H9 (cell line): ENCODE results near the gene TMOD3. TPM values are rescaled to one million over a fixed set of nuclear protein-coding genes. Genes with fewer than 3 reads are reported as not detected.

Experiments used
- DNase-seq: peaks from one replicate; pipeline ENCODE4 v3.0.0-alpha.2; 2017
- H2AFZ ChIP-seq: one replicate; pipeline ENCODE4 v1.6.1; 2013; ENCODE audit warnings: mild to moderate bottlenecking, low read length, control low read depth, moderate library complexity
- H2AK5ac ChIP-seq: 2 replicates; pipeline ENCODE4 v1.6.1; 2013; ENCODE audit warnings: low read length, control low read depth, mixed read lengths; ENCODE audit not compliant: insufficient read length
- H2BK120ac ChIP-seq: one replicate; pipeline ENCODE4 v1.6.1; 2013; ENCODE audit warnings: low read depth, mild to moderate bottlenecking, low read length, control low read depth, inconsistent platforms; ENCODE audit not compliant: poor library complexity, severe bottlenecking
- H2BK12ac ChIP-seq: 2 replicates; pipeline ENCODE4 v1.6.1; 2013; ENCODE audit warnings: low read length, control low read depth, mixed read lengths, low read depth; ENCODE audit not compliant: insufficient read length
- H2BK15ac ChIP-seq: 2 replicates; pipeline ENCODE4 v1.6.1; 2013; ENCODE audit warnings: low read depth, low read length, control low read depth
- H2BK20ac ChIP-seq: one replicate; pipeline ENCODE4 v1.6.1; 2013; ENCODE audit warnings: low read depth, mild to moderate bottlenecking, low read length, control low read depth, inconsistent platforms; ENCODE audit not compliant: poor library complexity, severe bottlenecking
- H2BK5ac ChIP-seq: 2 replicates; pipeline ENCODE4 v1.6.1; 2013; ENCODE audit warnings: low read length, control low read depth, mixed read lengths; ENCODE audit not compliant: insufficient read length
- H3K14ac ChIP-seq: 2 replicates; pipeline ENCODE4 v1.6.1; 2013; ENCODE audit warnings: low read length, control low read depth; ENCODE audit not compliant: insufficient read depth
- H3K18ac ChIP-seq: 2 replicates; pipeline ENCODE4 v1.6.1; 2013; ENCODE audit warnings: low read depth, mild to moderate bottlenecking, mixed read lengths, low read length, control low read depth; ENCODE audit not compliant: insufficient read length
- H3K23ac ChIP-seq: 2 replicates; pipeline ENCODE4 v1.6.1; 2013; ENCODE audit warnings: low read length, control low read depth, mixed read lengths, low read depth; ENCODE audit not compliant: insufficient read length
- H3K23me2 ChIP-seq: 2 replicates; pipeline ENCODE4 v1.6.1; 2013; ENCODE audit warnings: low read depth, mild to moderate bottlenecking, mixed read lengths, low read length, control low read depth; ENCODE audit not compliant: insufficient read length, poor library complexity, severe bottlenecking
- H3K27ac ChIP-seq: 2 replicates; pipeline ENCODE4 v1.5.1; 2013; ENCODE audit warnings: low read length, control low read depth, mixed read lengths, low read depth; ENCODE audit not compliant: insufficient read length
- H3K27me3 ChIP-seq: 2 replicates; pipeline ENCODE4 v1.6.1; 2013; ENCODE audit warnings: low read length, control low read depth, inconsistent platforms; ENCODE audit not compliant: insufficient read depth
- H3K4ac ChIP-seq: 2 replicates; pipeline ENCODE4 v1.6.1; 2013; ENCODE audit warnings: low read depth, mild to moderate bottlenecking, control low read depth, inconsistent platforms, low read length, moderate library complexity
- H3K4me1 ChIP-seq: 2 replicates; pipeline ENCODE4 v1.6.1; 2013; ENCODE audit warnings: low read length, control low read depth, inconsistent platforms; ENCODE audit not compliant: insufficient read depth
- H3K4me2 ChIP-seq: 2 replicates; pipeline ENCODE4 v1.6.1; 2013; ENCODE audit warnings: low read length, control low read depth, mixed read lengths; ENCODE audit not compliant: insufficient read length, insufficient read depth
- H3K56ac ChIP-seq: 2 replicates; pipeline ENCODE4 v1.6.1; 2013; ENCODE audit warnings: low read depth, mild to moderate bottlenecking, mixed read lengths, low read length, control low read depth; ENCODE audit not compliant: insufficient read length
- H3K79me1 ChIP-seq: 2 replicates; pipeline ENCODE4 v1.6.1; 2013; ENCODE audit warnings: low read depth, mild to moderate bottlenecking, moderate library complexity, low read length, control low read depth, inconsistent platforms; ENCODE audit not compliant: insufficient read depth, poor library complexity, severe bottlenecking
- H3K79me2 ChIP-seq: 2 replicates; pipeline ENCODE4 v1.6.1; 2013; ENCODE audit warnings: low read length, control low read depth, inconsistent platforms; ENCODE audit not compliant: insufficient read depth
- H3K9ac ChIP-seq: 2 replicates; pipeline ENCODE4 v1.6.1; 2013; ENCODE audit warnings: low read length, control low read depth, mixed read lengths; ENCODE audit not compliant: insufficient read length; ENCODE audit errors: extremely low read depth
- H3K9me3 ChIP-seq: one replicate; pipeline ENCODE4 v1.6.1; 2013; ENCODE audit warnings: low read depth, low read length, inconsistent platforms; ENCODE audit not compliant: control insufficient read depth
- H3T11ph ChIP-seq: one replicate; pipeline ENCODE4 v1.6.1; 2013; ENCODE audit warnings: mild to moderate bottlenecking, low read length, control low read depth, inconsistent platforms
- H4K20me1 ChIP-seq: one replicate; pipeline ENCODE4 v1.6.1; 2013; ENCODE audit not compliant: control insufficient read depth, insufficient read length, insufficient read depth
- H4K5ac ChIP-seq: 2 replicates; pipeline ENCODE4 v1.6.1; 2013; ENCODE audit warnings: low read depth, mild to moderate bottlenecking, mixed read lengths, low read length, control low read depth; ENCODE audit not compliant: insufficient read length
- H4K8ac ChIP-seq: replicated peaks from 2 replicates; pipeline ENCODE4 v1.6.1; 2013; ENCODE audit warnings: low read length, control low read depth, mixed read lengths, low read depth; ENCODE audit not compliant: insufficient read length
- H4K91ac ChIP-seq: 2 replicates; pipeline ENCODE4 v1.6.1; 2013; ENCODE audit warnings: low read depth, mild to moderate bottlenecking, moderate library complexity, mixed read lengths, low read length, control low read depth; ENCODE audit not compliant: insufficient read length
- H3K27ac Mint-ChIP-seq, 3 experiments: 2 replicates in 2 of 3; 3 replicates in 1 of 3; pipeline ENCODE4 v1.8.0; 2020 to 2021; ENCODE audit warnings: mixed read lengths in 3 of 3, mild to moderate bottlenecking in 1 of 3, moderate library complexity in 1 of 3
- H3K27me3 Mint-ChIP-seq: 2 replicates; pipeline ENCODE4 v1.8.0; 2021; ENCODE audit warnings: low read depth, mild to moderate bottlenecking, moderate library complexity, mixed read lengths
- H3K36me3 Mint-ChIP-seq, 3 experiments: 2 replicates in 2 of 3; 3 replicates in 1 of 3; pipeline ENCODE4 v1.8.0; 2020 to 2021; ENCODE audit warnings: low read depth in 3 of 3, mixed read lengths in 3 of 3; ENCODE audit not compliant: insufficient read depth in 1 of 3
- H3K4me1 Mint-ChIP-seq, 2 experiments: 2 replicates each; pipeline ENCODE4 v1.8.0; 2020; ENCODE audit warnings: mixed read lengths in 2 of 2
- H3K4me3 Mint-ChIP-seq, 2 experiments: 2 replicates in 1 of 2; 3 replicates in 1 of 2; pipeline ENCODE4 v1.8.0; 2020 to 2021; ENCODE audit warnings: mild to moderate bottlenecking in 2 of 2, mixed read lengths in 2 of 2, moderate library complexity in 1 of 2
- H3K9me3 Mint-ChIP-seq, 2 experiments: 2 replicates in 1 of 2; 3 replicates in 1 of 2; pipeline ENCODE4 v1.8.0; 2020; ENCODE audit warnings: mild to moderate bottlenecking in 2 of 2, mixed read lengths in 2 of 2, moderate library complexity in 1 of 2
- WGBS: extraction: QIAGEN DNeasy Blood & Tissue Kit; methylation state at CpG from one replicate; pipeline ENCODE4 v1.1.7; 2013; ENCODE audit warnings: missing lambda C conversion rate, low lambda C conversion rate, mixed read lengths; ENCODE audit not compliant: insufficient read length; ENCODE audit errors: extremely low coverage; 5-methylcytosine and 5-hydroxymethylcytosine counted together
- total RNA-seq: library from RNA; stranded (reverse); gene quantifications from 2 replicates; pipeline ENCODE4 v1.2.1, GENCODE V29; 2021
- TF ChIP-seq, protein P1 (sequence below): fragments of 200-600 bp; sonication (generic); conservative IDR thresholded peaks from 3 replicates; pipeline ENCODE4 v1.8.0; 2021; ENCODE audit warnings: antibody characterized with exemption, mild to moderate bottlenecking

TMOD3 gene
- total RNA-seq, 1 experiment from 2014 or later: 24.7 TPM

- DNase-seq: no peak
- Mint-ChIP-seq H3K27ac (no peak overlapping the region), H3K27me3 (peaks cover under 1% of the 10 kb centered on the region; the same call in 1 of the 2 replicates), H3K4me3 (no peak overlapping the region), H3K4me1 (peaks cover 32 to 41% of the 10 kb centered on the region in 2 experiments), H3K36me3 (no peaks in the 10 kb centered on the region), H3K9me3 (no peaks in the 10 kb centered on the region)
- Histone ChIP-seq H3K27me3 (no peaks in the 10 kb centered on the region), H4K91ac (no peak overlapping the region), H3K79me2 (peaks cover 3% of the 10 kb centered on the region; the same call in 1 of the 2 replicates), H3T11ph (no peak overlapping the region), H4K20me1 (no peaks in the 10 kb centered on the region), H3K4me2 (no peak overlapping the region), H2BK20ac (no peak overlapping the region), H4K5ac (no peak overlapping the region), H2AFZ (no peak overlapping the region), H3K18ac (no peak overlapping the region), H3K9ac (no peak overlapping the region), H4K8ac (no peak overlapping the region), H3K23me2 (no peaks in the 10 kb centered on the region), H3K27ac (no peak overlapping the region), H2AK5ac (no peak overlapping the region), H3K79me1 (peaks cover 3% of the 10 kb centered on the region), H2BK12ac (no peak overlapping the region), H3K4ac (no peak overlapping the region), H3K23ac (no peak overlapping the region), H2BK120ac (no peak overlapping the region), H3K14ac (no peak overlapping the region), H3K9me3 (no peaks in the 10 kb centered on the region), H3K56ac (no peak overlapping the region), H2BK15ac (no peak overlapping the region), H3K4me1 (peaks cover 6% of the 10 kb centered on the region; the same call in 1 of the 2 replicates), H2BK5ac (no peak overlapping the region)
- TF ChIP-seq, protein P1, sequence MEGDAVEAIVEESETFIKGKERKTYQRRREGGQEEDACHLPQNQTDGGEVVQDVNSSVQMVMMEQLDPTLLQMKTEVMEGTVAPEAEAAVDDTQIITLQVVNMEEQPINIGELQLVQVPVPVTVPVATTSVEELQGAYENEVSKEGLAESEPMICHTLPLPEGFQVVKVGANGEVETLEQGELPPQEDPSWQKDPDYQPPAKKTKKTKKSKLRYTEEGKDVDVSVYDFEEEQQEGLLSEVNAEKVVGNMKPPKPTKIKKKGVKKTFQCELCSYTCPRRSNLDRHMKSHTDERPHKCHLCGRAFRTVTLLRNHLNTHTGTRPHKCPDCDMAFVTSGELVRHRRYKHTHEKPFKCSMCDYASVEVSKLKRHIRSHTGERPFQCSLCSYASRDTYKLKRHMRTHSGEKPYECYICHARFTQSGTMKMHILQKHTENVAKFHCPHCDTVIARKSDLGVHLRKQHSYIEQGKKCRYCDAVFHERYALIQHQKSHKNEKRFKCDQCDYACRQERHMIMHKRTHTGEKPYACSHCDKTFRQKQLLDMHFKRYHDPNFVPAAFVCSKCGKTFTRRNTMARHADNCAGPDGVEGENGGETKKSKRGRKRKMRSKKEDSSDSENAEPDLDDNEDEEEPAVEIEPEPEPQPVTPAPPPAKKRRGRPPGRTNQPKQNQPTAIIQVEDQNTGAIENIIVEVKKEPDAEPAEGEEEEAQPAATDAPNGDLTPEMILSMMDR: no peak
- no CpG with 5 or more reads among the region's 1 CpG for WGBS
Observed at GRCh38 chr15:51833772-51834171, 4.3 kb downstream of the TMOD3 start.
